ENCODE data around the gene UBA1.

GRCh38 chrX:47180346-47180745, 13.3 kb upstream of the UBA1 start:
- TF ChIP-seq, protein P1, sequence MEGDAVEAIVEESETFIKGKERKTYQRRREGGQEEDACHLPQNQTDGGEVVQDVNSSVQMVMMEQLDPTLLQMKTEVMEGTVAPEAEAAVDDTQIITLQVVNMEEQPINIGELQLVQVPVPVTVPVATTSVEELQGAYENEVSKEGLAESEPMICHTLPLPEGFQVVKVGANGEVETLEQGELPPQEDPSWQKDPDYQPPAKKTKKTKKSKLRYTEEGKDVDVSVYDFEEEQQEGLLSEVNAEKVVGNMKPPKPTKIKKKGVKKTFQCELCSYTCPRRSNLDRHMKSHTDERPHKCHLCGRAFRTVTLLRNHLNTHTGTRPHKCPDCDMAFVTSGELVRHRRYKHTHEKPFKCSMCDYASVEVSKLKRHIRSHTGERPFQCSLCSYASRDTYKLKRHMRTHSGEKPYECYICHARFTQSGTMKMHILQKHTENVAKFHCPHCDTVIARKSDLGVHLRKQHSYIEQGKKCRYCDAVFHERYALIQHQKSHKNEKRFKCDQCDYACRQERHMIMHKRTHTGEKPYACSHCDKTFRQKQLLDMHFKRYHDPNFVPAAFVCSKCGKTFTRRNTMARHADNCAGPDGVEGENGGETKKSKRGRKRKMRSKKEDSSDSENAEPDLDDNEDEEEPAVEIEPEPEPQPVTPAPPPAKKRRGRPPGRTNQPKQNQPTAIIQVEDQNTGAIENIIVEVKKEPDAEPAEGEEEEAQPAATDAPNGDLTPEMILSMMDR (IDR thresholded peaks at IDR 0.05): no peak
- TF ChIP-seq USF2 (IDR thresholded peaks at IDR 0.05): no peak
- TF ChIP-seq SMC3 (IDR thresholded peaks at IDR 0.05): no peak
- TF ChIP-seq REST (IDR thresholded peaks at IDR 0.05): no peak
- TF ChIP-seq MAX (IDR thresholded peaks at IDR 0.05): no peak
- TF ChIP-seq NR3C1 (IDR thresholded peaks at IDR 0.05): no peak
- TF ChIP-seq CBX2 (IDR thresholded peaks at IDR 0.05; ENCODE audit: borderline replicate concordance, low read depth): no peak
- no peak for TF ChIP-seq RFX5 (IDR thresholded peaks at IDR 0.05)
- no peak for TF ChIP-seq EP300 (IDR thresholded peaks at IDR 0.05)
- no peak for TF ChIP-seq MYC (IDR thresholded peaks at IDR 0.05; ENCODE audit: borderline replicate concordance, low read length)
- no peak for TF ChIP-seq HDAC2 (IDR thresholded peaks at IDR 0.05)
- TF ChIP-seq, protein P2, sequence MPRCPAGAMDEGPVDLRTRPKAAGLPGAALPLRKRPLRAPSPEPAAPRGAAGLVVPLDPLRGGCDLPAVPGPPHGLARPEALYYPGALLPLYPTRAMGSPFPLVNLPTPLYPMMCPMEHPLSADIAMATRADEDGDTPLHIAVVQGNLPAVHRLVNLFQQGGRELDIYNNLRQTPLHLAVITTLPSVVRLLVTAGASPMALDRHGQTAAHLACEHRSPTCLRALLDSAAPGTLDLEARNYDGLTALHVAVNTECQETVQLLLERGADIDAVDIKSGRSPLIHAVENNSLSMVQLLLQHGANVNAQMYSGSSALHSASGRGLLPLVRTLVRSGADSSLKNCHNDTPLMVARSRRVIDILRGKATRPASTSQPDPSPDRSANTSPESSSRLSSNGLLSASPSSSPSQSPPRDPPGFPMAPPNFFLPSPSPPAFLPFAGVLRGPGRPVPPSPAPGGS (IDR thresholded peaks at IDR 0.05): no peak

All from A549 (cell line).